Panc1 (cell line): Measurements from ENCODE around the gene HSP90B1. TPM values are rescaled to one million over a fixed set of nuclear protein-coding genes. Genes with fewer than 3 reads are reported as not detected.

Source experiments
- ATAC-seq: fragments of 200-7000 bp; cut with Tn5 transposase; 2 replicates; pipeline ENCODE4 v1.9.1; 2020; ENCODE audit warnings: mild to moderate bottlenecking, moderate library complexity
- BruUV-seq: library from RNA; stranded (reverse); fragments of 400-500 nt; replicated peaks from 2 replicates; lab custom pipeline; 2021; lab: Mats Ljungman, UMichigan
- CTCF ChIA-PET: fragments of 300-600 bp; sonication (Branson Sonifier 250); formaldehyde crosslinking; loops from one replicate; lab custom pipeline; 2022; ENCODE audit warnings: antibody characterized with exemption; lab: Charles Lee
- POLR2A ChIA-PET: fragments of 300-600 bp; sonication (Branson Sonifier 250); formaldehyde crosslinking; loops from one replicate; lab custom pipeline; 2022; ENCODE audit warnings: antibody characterized with exemption; lab: Charles Lee
- DNase-seq: peaks from one replicate; pipeline ENCODE4 v3.0.0-alpha.2; 2010; ENCODE audit warnings: low read depth, low spot score
- H3K27ac ChIP-seq: 2 replicates; pipeline ENCODE4 v1.5.1; 2011; ENCODE audit warnings: mild to moderate bottlenecking, low read length, inconsistent platforms
- H3K27me3 ChIP-seq: fragments of 200-500 bp; sonication (Bioruptor generic); 2 replicates; pipeline ENCODE4 v1.6.0; 2014; ENCODE audit warnings: low read length, inconsistent platforms; ENCODE audit not compliant: control insufficient read depth, insufficient read depth
- H3K36me3 ChIP-seq: fragments of 200-500 bp; sonication (Bioruptor generic); 2 replicates; pipeline ENCODE4 v1.5.1; 2014; ENCODE audit warnings: inconsistent platforms, mild to moderate bottlenecking, low read length, moderate library complexity; ENCODE audit not compliant: control insufficient read depth, insufficient read depth
- H3K4me1 ChIP-seq: 2 replicates; pipeline ENCODE4 v1.5.1; 2011; ENCODE audit warnings: inconsistent platforms, mild to moderate bottlenecking, low read length, moderate library complexity; ENCODE audit not compliant: control insufficient read depth, insufficient read depth
- H3K4me3 ChIP-seq, 2 experiments: 2 replicates each; pipeline ENCODE4 v1.5.1; 2011 to 2012; ENCODE audit warnings: low read depth in 2 of 2, low read length in 2 of 2, mild to moderate bottlenecking in 2 of 2, inconsistent platforms in 1 of 2, moderate library complexity in 1 of 2
- H3K9me3 ChIP-seq: fragments of 200-500 bp; sonication (Bioruptor generic); 2 replicates; pipeline ENCODE4 v1.5.1; 2014; ENCODE audit warnings: low read depth, mild to moderate bottlenecking, inconsistent platforms, low read length, moderate library complexity; ENCODE audit not compliant: control insufficient read depth, insufficient read depth
- POLR2AphosphoS5 ChIP-seq: IDR thresholded peaks from 2 replicates; pipeline ENCODE4 v1.6.1; 2012; ENCODE audit warnings: mild to moderate bottlenecking, low read depth, low read length, moderate library complexity
- SIN3A ChIP-seq: IDR thresholded peaks from 2 replicates; pipeline ENCODE4 v1.6.1; 2012; ENCODE audit warnings: low read depth, mild to moderate bottlenecking, low read length, moderate library complexity, borderline replicate concordance; ENCODE audit not compliant: insufficient read depth
- TCF7L2 ChIP-seq: IDR thresholded peaks from 2 replicates; pipeline ENCODE4 v1.6.1; 2011; ENCODE audit warnings: mild to moderate bottlenecking, low read depth, low read length, inconsistent platforms
- in situ Hi-C: cut with HindIII; loops from 2 replicates; pipeline ENCODE4 v1.10.0; 2016; ENCODE audit warnings: low sequenced_read_pairs, low pct_unique_long_range_greater_than_20kb
- intact Hi-C: fragments of 100-400 bp; cut with micrococcal nuclease; formaldehyde crosslinking; loops from one replicate; pipeline ENCODE4 v1.10.0; 2022; ENCODE audit not compliant: unreplicated experiment
- total RNA-seq: library from RNA; stranded (reverse); gene quantifications from one replicate; pipeline ENCODE4 v1.2.1, GENCODE V29; 2021; ENCODE audit not compliant: unreplicated experiment
- TF ChIP-seq, protein P1 (sequence below): fragments of 450-650 bp; IDR thresholded peaks from 2 replicates; pipeline ENCODE4 v1.5.1; 2017; ENCODE audit warnings: mild to moderate bottlenecking
- TF ChIP-seq, protein P2 (sequence below), 2 experiments: IDR thresholded peaks; 2 replicates each; pipeline ENCODE4 v1.6.1; 2011 to 2012; ENCODE audit warnings: low read depth in 2 of 2, control low read depth in 1 of 2, low read length in 1 of 2, mild to moderate bottlenecking in 1 of 2, moderate library complexity in 1 of 2; ENCODE audit not compliant: insufficient read depth in 1 of 2

Gene HSP90B1
- total RNA-seq, 1 experiment from 2014 or later, result 503 TPM

DNA sequence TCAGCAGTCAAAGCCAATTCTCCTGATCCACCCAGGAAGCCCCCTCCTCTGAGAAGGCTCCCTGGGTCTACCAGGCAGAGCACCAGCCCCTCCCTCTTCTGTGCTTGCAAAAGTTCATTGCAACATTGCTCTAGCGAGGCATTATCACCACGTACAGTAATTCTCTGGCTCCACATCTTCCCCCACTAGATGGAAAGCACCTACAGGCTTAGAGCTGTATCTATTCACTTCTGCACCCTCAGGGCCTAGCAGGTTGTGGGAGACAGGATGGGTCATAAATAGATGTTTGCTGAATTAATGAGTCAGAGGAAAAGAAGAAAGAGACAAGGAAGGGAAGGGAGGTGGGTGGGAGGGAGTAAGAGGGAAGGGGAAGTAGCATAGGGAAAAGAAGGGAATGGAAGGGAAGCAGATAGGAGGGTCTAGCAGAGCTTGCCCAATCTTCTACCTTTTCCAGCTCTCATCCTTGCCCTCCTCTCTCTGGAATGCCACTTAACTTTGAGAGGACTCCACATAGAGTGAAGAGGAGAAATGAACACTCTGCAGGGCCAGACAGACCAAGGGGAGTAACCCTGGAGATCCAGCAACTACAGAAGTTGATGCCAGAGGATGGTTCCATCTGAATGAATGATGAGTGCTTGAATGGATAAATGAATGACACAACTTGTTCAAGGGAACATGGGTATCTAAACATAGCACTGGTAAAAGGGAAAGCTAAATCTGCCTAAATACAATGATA, 47.2 kb upstream of the HSP90B1 start:
- TF ChIP-seq, protein P1, sequence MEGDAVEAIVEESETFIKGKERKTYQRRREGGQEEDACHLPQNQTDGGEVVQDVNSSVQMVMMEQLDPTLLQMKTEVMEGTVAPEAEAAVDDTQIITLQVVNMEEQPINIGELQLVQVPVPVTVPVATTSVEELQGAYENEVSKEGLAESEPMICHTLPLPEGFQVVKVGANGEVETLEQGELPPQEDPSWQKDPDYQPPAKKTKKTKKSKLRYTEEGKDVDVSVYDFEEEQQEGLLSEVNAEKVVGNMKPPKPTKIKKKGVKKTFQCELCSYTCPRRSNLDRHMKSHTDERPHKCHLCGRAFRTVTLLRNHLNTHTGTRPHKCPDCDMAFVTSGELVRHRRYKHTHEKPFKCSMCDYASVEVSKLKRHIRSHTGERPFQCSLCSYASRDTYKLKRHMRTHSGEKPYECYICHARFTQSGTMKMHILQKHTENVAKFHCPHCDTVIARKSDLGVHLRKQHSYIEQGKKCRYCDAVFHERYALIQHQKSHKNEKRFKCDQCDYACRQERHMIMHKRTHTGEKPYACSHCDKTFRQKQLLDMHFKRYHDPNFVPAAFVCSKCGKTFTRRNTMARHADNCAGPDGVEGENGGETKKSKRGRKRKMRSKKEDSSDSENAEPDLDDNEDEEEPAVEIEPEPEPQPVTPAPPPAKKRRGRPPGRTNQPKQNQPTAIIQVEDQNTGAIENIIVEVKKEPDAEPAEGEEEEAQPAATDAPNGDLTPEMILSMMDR, result no peak
- TF ChIP-seq, protein P2, sequence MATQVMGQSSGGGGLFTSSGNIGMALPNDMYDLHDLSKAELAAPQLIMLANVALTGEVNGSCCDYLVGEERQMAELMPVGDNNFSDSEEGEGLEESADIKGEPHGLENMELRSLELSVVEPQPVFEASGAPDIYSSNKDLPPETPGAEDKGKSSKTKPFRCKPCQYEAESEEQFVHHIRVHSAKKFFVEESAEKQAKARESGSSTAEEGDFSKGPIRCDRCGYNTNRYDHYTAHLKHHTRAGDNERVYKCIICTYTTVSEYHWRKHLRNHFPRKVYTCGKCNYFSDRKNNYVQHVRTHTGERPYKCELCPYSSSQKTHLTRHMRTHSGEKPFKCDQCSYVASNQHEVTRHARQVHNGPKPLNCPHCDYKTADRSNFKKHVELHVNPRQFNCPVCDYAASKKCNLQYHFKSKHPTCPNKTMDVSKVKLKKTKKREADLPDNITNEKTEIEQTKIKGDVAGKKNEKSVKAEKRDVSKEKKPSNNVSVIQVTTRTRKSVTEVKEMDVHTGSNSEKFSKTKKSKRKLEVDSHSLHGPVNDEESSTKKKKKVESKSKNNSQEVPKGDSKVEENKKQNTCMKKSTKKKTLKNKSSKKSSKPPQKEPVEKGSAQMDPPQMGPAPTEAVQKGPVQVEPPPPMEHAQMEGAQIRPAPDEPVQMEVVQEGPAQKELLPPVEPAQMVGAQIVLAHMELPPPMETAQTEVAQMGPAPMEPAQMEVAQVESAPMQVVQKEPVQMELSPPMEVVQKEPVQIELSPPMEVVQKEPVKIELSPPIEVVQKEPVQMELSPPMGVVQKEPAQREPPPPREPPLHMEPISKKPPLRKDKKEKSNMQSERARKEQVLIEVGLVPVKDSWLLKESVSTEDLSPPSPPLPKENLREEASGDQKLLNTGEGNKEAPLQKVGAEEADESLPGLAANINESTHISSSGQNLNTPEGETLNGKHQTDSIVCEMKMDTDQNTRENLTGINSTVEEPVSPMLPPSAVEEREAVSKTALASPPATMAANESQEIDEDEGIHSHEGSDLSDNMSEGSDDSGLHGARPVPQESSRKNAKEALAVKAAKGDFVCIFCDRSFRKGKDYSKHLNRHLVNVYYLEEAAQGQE (IDR thresholded peaks at IDR 0.05; ENCODE audit: insufficient read depth in 1 of 2, low read depth in 2 of 2, low read length in 1 of 2), result no peak
- no peak for TF ChIP-seq TCF7L2
- no peak for TF ChIP-seq POLR2AphosphoS5
- no peak for TF ChIP-seq SIN3A
- Histone ChIP-seq H3K27me3 (no peaks in the 10 kb centered on the region; the same call in 1 of the 2 replicates), H3K27ac (no peak overlapping the region), H3K4me3 (no peak overlapping the region), H3K36me3 (no peaks in the 10 kb centered on the region), H3K9me3 (no peaks in the 10 kb centered on the region), H3K4me1 (0 out of 2 replicates have a peak, but pooled peaks cover 3% of the 10 kb centered on the region)
- no TSS peak for BruUV-seq
- no peak for DNase-seq
- in situ Hi-C loops (no loop called here), intact Hi-C loops (loop anchor here (5.0 kb wide), 1 partner anchor 224 kb away; no protein-coding TSS in a partner anchor)
- 0 out of 2 replicates have a peak, but pooled peaks have one; percentile 32 for ATAC-seq
- POLR2A ChIA-PET, result no interaction called here
- CTCF ChIA-PET, result no interaction called here

DNA sequence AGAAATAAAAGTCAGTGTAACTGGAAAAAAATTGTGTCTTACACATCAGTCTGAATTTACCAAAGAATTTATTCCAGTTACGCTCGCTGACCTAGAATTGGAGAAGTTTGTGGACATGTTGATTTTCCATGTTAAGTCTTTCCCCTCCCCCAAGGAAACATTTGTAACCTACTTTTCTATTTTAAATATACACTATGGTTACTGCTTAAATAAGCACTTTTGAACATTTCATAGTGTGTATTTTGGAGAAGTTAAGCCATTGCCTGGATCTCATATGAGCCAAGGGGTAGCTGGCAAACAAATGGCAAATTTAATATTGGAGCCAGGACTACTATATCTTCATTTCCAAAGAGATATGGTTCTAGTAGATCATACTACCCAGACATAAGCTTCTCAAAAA, 46.3 kb upstream of the HSP90B1 start:
- Histone ChIP-seq H3K4me1 (no peaks in the 10 kb centered on the region), H3K27me3 (no peaks in the 10 kb centered on the region; the same call in 1 of the 2 replicates), H3K36me3 (no peaks in the 10 kb centered on the region), H3K9me3 (no peaks in the 10 kb centered on the region), H3K4me3 (no peak overlapping the region), H3K27ac (no peak overlapping the region)
- TF ChIP-seq, protein P2 (IDR thresholded peaks at IDR 0.05; ENCODE audit: insufficient read depth in 1 of 2, low read depth in 2 of 2, low read length in 1 of 2), result no peak
- TF ChIP-seq TCF7L2, result no peak
- DNase-seq (no peak), ATAC-seq (no peak)
- in situ Hi-C loops, result no loop called here
- intact Hi-C loops, result loop anchor here (5.0 kb wide), 1 partner anchor 223 kb away; no protein-coding TSS in a partner anchor
- CTCF ChIA-PET, result interaction anchor here (0.7 kb wide), 1 partner anchor 226 kb away, joined by 4 read pairs; no protein-coding TSS in a partner anchor
- no TSS peak for BruUV-seq
- POLR2A ChIA-PET, result interaction anchor here (0.6 kb wide), 1 partner anchor 105 kb away, joined by 4 read pairs; no protein-coding TSS in a partner anchor
